GM19240 (cell line): ENCODE measurements around the gene PCNX2.
"Not testable (repeated sequence)": the region's sequence is repeated elsewhere in the genome, so short reads cannot be mapped to it uniquely, and the experiment has no call there.

Experiments used
- DNase-seq: peaks from one replicate; pipeline ENCODE4 v3.0.0; 2011; ENCODE audit warnings: low spot score; ENCODE audit not compliant: insufficient read length

The PCNX2 gene

GRCh38 chr1:233019083-233019482, 276.4 kb downstream of the PCNX2 start:
- no peak for DNase-seq

- DNase-seq, result no peak
Measured at GRCh38 chr1:233016798-233017197, 278.7 kb downstream of the PCNX2 start.

DNA sequence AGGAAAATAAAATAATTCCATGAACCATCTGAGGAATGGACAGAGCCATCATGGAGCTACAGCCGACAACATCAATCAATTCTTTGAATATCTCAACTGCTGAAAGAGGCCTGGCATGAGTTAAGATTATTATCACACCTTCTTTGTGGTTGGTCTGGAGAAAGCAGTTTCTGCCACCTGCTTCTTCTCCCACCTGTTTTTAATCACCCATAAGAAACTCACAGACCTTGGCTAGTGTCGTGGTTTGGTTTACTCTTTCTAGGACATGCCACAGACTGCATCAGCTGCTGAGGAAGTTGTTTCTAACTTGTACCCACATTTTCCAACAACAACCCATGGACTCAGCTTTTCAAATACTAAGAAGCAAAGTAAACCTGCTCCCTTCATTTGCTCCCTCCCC, 279.6 kb downstream of the PCNX2 start:
- no peak for DNase-seq

DNA sequence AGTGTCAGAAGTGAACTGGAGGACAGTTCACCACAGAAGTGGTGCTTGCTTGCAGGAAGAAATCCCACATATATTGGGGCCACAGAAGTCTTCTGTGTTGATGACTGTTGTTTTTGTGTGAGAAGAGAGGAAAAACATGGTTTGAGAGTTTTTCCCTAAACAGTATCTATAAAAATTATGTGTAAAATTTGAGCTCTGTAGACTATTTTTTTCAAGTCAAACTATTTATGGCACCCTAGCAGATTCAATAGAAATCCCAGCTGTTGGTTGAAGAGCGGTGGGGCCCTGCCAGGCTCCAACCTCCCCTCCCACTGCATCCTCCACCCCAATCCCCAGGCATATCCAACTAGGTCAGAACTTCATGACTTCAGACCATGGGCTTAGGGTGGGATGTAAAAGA, 283.5 kb downstream of the PCNX2 start:
- DNase-seq, result no peak

- DNase-seq, result no peak
Measured at GRCh38 chr1:233010146-233010545, 285.4 kb downstream of the PCNX2 start.

- no peak for DNase-seq
Measured at GRCh38 chr1:233006541-233006973, 289.0 kb downstream of the PCNX2 start.

DNA sequence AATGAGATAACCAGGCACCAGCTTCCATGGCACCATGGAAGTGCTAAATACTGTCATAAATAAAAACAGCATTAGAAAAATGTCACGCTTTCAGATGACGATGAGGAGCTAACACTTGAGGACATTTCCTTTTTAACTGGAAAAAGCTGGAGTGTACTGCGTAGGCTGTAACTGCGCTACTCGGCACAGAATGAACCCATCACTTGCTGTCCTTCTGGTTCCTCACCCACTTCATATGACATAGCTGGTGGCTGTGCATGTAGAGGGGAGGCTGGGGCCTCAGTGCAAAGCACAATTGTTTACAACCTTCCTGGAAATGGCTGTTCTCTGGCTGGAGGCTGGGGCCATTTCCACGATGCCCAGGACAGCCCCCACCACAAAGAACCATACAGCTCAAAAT, 289.4 kb downstream of the PCNX2 start:
- no peak for DNase-seq

DNA sequence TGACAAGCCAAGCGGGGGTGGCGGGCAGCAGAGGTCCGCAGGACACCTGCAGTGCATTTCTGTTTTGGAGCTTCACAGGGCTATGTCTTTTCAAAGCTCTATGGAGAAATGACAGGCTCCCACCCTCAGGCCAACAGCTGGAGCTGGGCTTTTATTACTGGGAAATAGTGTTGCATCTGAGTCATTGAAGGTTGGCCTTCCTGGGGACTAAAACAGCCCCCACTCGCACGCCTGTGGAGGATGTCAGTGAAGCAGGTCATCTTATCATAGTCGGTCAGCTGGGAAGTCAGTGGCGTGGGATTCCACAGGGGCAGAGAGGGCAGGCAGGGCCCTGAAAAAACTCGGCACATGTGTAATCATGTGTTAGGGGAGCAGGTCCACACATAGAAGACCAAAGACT, 289.8 kb downstream of the PCNX2 start:
- no peak for DNase-seq

- no peak for DNase-seq
Measured at GRCh38 chr1:233005156-233005555, 290.4 kb downstream of the PCNX2 start.

- no peak for DNase-seq
Measured at GRCh38 chr1:233004451-233004850, 291.1 kb downstream of the PCNX2 start.

DNA sequence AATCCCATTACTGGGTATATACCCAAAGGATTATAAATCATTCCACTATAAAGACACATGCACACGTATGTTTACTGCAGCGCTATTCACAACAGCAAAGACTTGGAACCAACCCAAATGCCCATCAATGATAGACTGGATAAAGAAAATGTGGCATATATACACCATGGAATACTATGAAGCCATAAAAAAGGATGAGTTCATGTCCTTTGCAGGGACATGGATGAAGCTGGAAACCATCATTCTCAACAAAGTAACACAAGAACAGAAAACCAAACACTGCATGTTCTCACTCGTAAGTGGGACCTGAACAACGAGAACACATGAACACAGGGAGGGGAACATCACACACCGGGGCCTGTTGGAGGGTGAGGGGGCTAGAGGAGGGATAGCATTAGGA, 291.9 kb downstream of the PCNX2 start:
- not testable (repeated sequence) for DNase-seq

DNA sequence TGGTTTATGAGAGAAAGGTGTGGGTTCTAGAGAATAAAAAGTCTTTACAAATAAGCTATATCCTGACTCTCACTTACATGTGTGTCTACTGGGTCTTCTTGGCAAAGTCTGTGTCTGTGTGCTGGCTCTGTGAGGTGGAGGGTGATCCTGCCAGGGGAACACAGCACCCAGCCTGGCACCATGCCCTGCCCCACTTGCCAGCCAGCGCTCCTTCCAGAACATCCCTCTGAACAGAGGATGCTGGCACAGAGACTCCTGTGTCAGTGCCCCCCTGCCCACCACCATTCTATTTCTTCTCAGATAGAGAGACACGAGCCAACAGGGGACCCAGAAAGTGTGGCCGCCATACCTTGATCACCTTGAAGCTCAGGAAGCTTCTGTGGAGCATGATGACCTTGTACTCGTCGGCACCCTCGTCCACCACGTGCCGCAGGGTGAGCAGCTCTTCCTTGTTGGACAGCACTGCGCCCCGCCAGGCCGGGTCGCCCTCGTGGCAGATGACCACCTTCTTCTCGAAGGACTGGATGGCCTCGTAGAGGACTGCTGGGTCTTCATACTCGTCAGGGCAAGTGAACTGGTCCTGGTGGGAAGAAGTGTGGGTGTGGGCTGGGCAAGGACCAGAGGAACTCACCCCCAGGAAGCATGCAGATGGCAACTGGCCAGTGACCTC, 295.4 kb downstream of the PCNX2 start:
- DNase-seq, result no peak

DNA sequence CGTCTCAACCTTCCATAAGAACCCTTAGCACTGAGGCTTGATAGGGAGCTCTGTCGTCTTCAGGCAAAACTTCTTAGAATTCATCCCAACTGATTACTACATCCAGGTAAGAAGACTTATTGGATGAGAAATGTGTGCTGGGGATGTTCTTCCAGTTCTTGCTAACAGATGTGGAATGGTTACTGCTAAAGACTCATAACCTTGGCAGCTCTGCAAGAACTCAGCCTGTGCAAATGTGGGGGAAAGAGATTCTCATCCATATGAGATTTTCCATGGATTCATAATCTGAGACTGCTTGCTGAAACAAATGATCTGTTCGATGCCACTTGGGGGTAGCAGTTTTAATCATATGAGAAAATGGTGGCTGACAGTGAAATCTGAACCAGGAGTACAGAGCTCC, 296.9 kb downstream of the PCNX2 start:
- DNase-seq, result no peak

- DNase-seq, result no peak
Measured at GRCh38 chr1:232998138-232998537, 297.4 kb downstream of the PCNX2 start.

GRCh38 chr1:232996143-232996542, 299.4 kb downstream of the PCNX2 start:
- no peak for DNase-seq

GRCh38 chr1:232995189-232995588, 300.3 kb downstream of the PCNX2 start:
- no peak for DNase-seq

DNA sequence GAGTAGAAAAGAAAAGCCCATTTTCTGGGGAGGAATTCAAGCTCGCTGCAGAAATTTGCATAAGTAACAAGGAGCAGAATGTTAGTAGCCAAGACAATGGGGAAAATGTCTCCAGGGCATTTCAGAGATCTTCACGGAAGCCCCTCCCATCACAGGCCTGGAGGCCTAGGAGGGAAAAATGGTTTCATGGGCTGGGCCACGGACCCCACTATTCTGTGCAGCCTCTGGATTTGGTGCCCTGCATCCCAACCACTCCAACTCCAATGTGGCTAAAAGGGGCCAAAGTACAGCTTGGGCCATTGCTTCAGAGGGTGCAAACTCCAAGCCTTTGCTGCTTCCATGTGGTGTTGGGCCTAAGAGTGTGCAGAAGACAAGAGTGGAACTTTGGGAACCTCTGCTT, 302.0 kb downstream of the PCNX2 start:
- DNase-seq, result no peak

DNA sequence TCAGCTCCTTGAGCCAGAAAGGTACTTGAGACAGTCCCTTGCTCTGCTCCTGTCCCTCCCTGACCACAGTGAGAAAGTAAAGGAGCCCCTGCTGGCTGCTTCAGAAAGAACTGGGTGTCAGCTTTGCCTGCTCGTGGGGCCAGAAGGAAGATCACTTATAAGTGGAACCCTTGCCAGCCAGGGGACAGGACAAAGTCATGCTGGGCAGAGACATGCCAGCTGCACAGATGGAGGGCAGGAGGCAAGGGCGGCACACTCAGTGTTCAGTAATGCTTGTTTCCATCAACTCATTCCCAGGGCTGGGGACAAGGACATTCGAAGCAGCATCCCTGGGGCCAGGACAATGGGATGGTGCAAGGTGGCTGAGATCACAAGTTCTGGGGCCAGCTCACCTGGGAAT, 303.3 kb downstream of the PCNX2 start:
- no peak for DNase-seq

DNA sequence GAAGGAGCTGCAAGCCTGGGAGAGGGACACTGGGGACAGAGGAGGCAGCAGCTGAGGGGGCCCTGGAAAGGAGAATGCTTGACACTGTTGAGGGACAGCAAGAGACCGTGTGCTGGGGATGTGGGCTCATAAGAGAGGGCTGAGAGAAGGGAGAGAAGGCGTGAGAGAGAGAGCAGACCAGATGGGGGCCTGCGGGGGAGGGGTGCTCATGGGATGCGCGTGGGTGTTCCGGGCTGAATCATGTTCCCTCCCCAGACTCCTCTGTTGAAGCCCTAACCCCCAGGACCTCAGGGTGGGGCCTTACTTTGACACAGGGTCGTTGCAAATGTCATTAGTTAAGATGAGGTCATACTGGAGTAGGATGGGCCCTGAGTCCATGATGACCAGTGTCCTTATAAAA, 304.3 kb downstream of the PCNX2 start:
- no peak for DNase-seq

DNA sequence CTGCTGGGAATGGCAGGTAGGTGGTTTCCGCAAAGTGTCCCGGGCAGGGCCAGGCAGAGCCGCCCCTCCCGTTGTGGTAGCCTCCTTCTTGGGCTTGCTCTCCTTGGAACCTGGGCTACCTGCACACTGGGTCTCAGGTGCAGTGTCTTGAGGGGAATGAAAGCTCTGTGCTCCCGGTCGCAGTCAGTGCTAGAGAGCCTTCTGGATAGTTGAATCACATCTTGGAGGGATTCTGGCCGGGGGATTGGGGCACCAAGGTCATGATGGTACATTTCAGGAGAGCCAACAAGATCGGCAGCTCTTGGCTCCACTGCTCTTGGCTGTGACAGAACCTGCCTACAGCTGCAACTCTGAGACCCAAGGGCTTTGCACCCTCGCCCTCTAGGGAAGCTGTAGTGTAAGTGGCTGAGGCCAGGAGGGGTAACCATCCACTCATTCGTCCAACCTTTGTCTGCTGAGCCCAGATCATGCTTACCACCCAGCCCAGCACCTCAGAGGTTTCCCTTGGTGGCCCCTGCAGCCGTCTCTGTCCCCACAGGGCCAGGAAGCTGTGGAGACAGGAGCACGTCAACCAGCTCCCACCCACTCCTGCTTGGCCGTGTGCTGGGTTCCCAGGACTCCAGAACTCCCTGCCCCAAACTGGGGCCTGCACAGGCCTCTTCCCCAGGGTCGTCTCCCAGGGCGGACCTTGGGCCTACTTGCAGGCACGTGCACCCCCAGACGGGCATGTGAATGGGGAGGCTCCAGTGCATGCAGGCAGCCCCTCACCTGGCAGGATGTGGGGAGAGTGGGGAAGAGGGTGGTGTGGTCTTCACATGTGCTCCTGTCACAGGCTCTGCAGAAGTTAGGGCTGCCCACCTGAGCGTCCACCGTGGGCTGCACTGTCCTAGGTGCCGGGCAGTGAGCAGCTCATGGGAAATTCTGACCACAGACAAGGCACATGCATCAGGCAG, 305.1 kb downstream of the PCNX2 start:
- no peak for DNase-seq

GRCh38 chr1:232988572-232989040, 306.9 kb downstream of the PCNX2 start:
- no peak for DNase-seq

- DNase-seq, result no peak
Measured at GRCh38 chr1:232987774-232988140, 307.8 kb downstream of the PCNX2 start.
